HepG2 (cell line): ENCODE results near the gene UBE4A. TPM values are rescaled to one million over a fixed set of nuclear protein-coding genes. Genes with fewer than 3 reads are reported as not detected.

Experiments used
- EED ChIP-seq: sonication (generic); formaldehyde crosslinking; IDR thresholded peaks from 2 replicates; pipeline ENCODE4 v1.5.0; 2020; ENCODE audit warnings: mild to moderate bottlenecking, missing genetic modification reagents
- EZH2 ChIP-seq: conservative IDR thresholded peaks from 2 replicates; pipeline ENCODE4 v1.6.1; 2012; ENCODE audit warnings: mild to moderate bottlenecking, low read depth, low read length, moderate library complexity
- HES4 ChIP-seq: sonication (generic); formaldehyde crosslinking; IDR thresholded peaks from 2 replicates; pipeline ENCODE4 v1.9.0; 2021; ENCODE audit warnings: mild to moderate bottlenecking, missing genetic modification reagents, borderline replicate concordance
- HNRNPL ChIP-seq: fragments of 200-400 bp; formaldehyde crosslinking; IDR thresholded peaks from 2 replicates; pipeline ENCODE4 v1.6.1; 2017; ENCODE audit warnings: mild to moderate bottlenecking, low read depth, low read length
- RAD51 ChIP-seq: fragments of 450-650 bp; IDR thresholded peaks from 2 replicates; pipeline ENCODE4 v1.6.1; 2016; ENCODE audit warnings: borderline replicate concordance
- SAFB2 ChIP-seq: sonication (generic); formaldehyde crosslinking; IDR thresholded peaks from 2 replicates; pipeline ENCODE4 v1.5.1; 2020; ENCODE audit warnings: missing genetic modification reagents, low read depth, mild to moderate bottlenecking, borderline replicate concordance
- SMAD9 ChIP-seq: sonication (generic); formaldehyde crosslinking; IDR thresholded peaks from 2 replicates; pipeline ENCODE4 v1.5.1; 2020; ENCODE audit warnings: mild to moderate bottlenecking, missing genetic modification reagents
- ZNF615 ChIP-seq: sonication (generic); formaldehyde crosslinking; IDR thresholded peaks from 2 replicates; pipeline ENCODE4 v1.5.0; 2020; ENCODE audit warnings: mild to moderate bottlenecking, missing genetic modification reagents, borderline replicate concordance
- ZSCAN31 ChIP-seq: sonication (generic); formaldehyde crosslinking; IDR thresholded peaks from 2 replicates; pipeline ENCODE4 v1.5.0; 2020; ENCODE audit warnings: low read depth, mild to moderate bottlenecking, missing genetic modification reagents
- polyA plus RNA-seq, 8 experiments: library from polyadenylated mRNA; depleted of rRNA in 3 of 8; stranded (reverse) in 7 of 8; unstranded in 1 of 8; fragments of >200 nt; fragmentation: Illumina TruSeq in 4 of 8; extraction: Trizol in 4 of 8; gene quantifications; 2 replicates each; pipeline versions ENCODE4 v1.2.1 to v1.2.3, GENCODE V29; 2011 to 2016; ENCODE audit warnings: low read depth in 4 of 8, missing spikeins in 1 of 8, mixed read lengths in 1 of 8; ENCODE audit not compliant: insufficient read depth in 1 of 8
- total RNA-seq, 5 experiments: library from RNA; depleted of rRNA; stranded (reverse); fragments of >200 nt; fragmentation: Illumina TruSeq; extraction: Trizol; gene quantifications; 2 replicates each; pipeline ENCODE4 v1.2.3, GENCODE V29; 2016; ENCODE audit warnings: low read depth in 1 of 5
- TF ChIP-seq, protein P1 (sequence below): sonication (generic); formaldehyde crosslinking; IDR thresholded peaks from 2 replicates; pipeline ENCODE4 v1.8.0; 2022; ENCODE audit warnings: mild to moderate bottlenecking, missing genetic modification reagents, moderate library complexity
- TF ChIP-seq, protein P2 (sequence below): sonication (generic); formaldehyde crosslinking; IDR thresholded peaks from 2 replicates; pipeline ENCODE4 v1.5.1; 2020; ENCODE audit warnings: missing genetic modification reagents, mild to moderate bottlenecking, borderline replicate concordance
- TF ChIP-seq, protein P3 (sequence below): sonication (generic); formaldehyde crosslinking; IDR thresholded peaks from 2 replicates; pipeline ENCODE4 v1.4.0; 2020; ENCODE audit warnings: missing genetic modification reagents
- TF ChIP-seq, protein P4 (sequence below): sonication (generic); formaldehyde crosslinking; IDR thresholded peaks from 2 replicates; pipeline ENCODE4 v1.4.0; 2020; ENCODE audit warnings: missing genetic modification reagents
- TF ChIP-seq, protein P5 (sequence below): sonication (generic); formaldehyde crosslinking; IDR thresholded peaks from 2 replicates; pipeline ENCODE4 v1.4.0; 2020; ENCODE audit warnings: missing genetic modification reagents
- TF ChIP-seq, protein P6 (sequence below): sonication (generic); formaldehyde crosslinking; conservative IDR thresholded peaks from 2 replicates; pipeline ENCODE4 v1.8.1; 2023; ENCODE audit warnings: missing genetic modification reagents
- TF ChIP-seq, protein P7 (sequence below): IDR thresholded peaks from 2 replicates; pipeline ENCODE4 v1.6.1; 2016; ENCODE audit warnings: mild to moderate bottlenecking
- TF ChIP-seq, protein P8 (sequence below): sonication (generic); formaldehyde crosslinking; IDR thresholded peaks from 2 replicates; pipeline ENCODE4 v1.5.0; 2020; ENCODE audit warnings: mild to moderate bottlenecking, missing genetic modification reagents

Gene UBE4A
- total and polyA plus RNA-seq, 2 of the 13 experiments (the other 11 are each of a cell fraction or from before 2014, with no cell fraction given): 15.1 to 32.7 TPM

DNA sequence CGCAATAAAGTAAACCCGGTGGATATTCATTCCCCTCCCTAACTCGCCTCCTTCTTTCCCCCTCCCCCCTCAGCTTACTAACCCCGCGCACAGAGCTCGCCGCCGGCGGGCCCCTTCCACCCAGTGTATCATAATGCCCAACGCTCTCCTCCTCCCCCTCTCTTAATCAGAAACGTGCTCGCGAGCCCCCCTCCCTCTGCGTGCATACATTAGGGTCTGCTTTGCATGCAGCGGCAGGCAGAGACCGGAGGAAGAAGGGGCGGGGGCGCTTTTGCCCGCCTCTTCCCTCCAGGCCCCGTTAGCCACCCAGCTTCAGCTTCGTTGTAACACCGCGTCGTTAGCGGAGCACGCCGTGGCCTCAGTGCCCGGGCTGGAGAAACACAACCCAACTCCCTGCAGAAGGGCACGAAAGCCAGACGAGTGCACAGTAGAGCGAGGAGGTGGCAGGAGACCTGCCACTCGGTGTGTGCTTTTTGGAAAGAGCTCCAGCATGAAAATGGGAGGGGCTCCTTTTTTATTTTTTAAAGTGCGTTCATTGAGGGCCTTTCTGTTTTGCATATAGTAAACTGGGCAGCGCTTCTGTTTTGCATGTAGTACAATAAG is 76.0 kb downstream of the UBE4A start (continued):
- peak; percentile 57; the same call in 1 of the 2 replicates for TF ChIP-seq HES4 (CRISPR knock-in tag)
- no peak for TF ChIP-seq SMAD9
- TF ChIP-seq, protein P1, sequence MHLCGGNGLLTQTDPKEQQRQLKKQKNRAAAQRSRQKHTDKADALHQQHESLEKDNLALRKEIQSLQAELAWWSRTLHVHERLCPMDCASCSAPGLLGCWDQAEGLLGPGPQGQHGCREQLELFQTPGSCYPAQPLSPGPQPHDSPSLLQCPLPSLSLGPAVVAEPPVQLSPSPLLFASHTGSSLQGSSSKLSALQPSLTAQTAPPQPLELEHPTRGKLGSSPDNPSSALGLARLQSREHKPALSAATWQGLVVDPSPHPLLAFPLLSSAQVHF (CRISPR knock-in tag): no peak
- TF ChIP-seq SAFB2 (CRISPR knock-in tag): no peak
- no peak for TF ChIP-seq ZSCAN31 (CRISPR knock-in tag)
- TF ChIP-seq, protein P2, sequence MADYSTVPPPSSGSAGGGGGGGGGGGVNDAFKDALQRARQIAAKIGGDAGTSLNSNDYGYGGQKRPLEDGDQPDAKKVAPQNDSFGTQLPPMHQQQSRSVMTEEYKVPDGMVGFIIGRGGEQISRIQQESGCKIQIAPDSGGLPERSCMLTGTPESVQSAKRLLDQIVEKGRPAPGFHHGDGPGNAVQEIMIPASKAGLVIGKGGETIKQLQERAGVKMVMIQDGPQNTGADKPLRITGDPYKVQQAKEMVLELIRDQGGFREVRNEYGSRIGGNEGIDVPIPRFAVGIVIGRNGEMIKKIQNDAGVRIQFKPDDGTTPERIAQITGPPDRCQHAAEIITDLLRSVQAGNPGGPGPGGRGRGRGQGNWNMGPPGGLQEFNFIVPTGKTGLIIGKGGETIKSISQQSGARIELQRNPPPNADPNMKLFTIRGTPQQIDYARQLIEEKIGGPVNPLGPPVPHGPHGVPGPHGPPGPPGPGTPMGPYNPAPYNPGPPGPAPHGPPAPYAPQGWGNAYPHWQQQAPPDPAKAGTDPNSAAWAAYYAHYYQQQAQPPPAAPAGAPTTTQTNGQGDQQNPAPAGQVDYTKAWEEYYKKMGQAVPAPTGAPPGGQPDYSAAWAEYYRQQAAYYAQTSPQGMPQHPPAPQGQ (CRISPR knock-in tag): no peak
- TF ChIP-seq, protein P3, sequence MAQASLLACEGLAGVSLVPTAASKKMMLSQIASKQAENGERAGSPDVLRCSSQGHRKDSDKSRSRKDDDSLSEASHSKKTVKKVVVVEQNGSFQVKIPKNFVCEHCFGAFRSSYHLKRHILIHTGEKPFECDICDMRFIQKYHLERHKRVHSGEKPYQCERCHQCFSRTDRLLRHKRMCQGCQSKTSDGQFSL (CRISPR knock-in tag): peak; percentile 15; the same call in 1 of the 2 replicates
- TF ChIP-seq, protein P4, sequence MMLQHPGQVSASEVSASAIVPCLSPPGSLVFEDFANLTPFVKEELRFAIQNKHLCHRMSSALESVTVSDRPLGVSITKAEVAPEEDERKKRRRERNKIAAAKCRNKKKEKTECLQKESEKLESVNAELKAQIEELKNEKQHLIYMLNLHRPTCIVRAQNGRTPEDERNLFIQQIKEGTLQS (CRISPR knock-in tag): peak; percentile 11
- TF ChIP-seq EZH2: no peak
- TF ChIP-seq EED (CRISPR knock-in tag): no peak
- TF ChIP-seq ZNF615 (CRISPR knock-in tag): no peak
- TF ChIP-seq HNRNPL: peak; percentile 61; the same call in 1 of the 2 replicates
- TF ChIP-seq, protein P5, sequence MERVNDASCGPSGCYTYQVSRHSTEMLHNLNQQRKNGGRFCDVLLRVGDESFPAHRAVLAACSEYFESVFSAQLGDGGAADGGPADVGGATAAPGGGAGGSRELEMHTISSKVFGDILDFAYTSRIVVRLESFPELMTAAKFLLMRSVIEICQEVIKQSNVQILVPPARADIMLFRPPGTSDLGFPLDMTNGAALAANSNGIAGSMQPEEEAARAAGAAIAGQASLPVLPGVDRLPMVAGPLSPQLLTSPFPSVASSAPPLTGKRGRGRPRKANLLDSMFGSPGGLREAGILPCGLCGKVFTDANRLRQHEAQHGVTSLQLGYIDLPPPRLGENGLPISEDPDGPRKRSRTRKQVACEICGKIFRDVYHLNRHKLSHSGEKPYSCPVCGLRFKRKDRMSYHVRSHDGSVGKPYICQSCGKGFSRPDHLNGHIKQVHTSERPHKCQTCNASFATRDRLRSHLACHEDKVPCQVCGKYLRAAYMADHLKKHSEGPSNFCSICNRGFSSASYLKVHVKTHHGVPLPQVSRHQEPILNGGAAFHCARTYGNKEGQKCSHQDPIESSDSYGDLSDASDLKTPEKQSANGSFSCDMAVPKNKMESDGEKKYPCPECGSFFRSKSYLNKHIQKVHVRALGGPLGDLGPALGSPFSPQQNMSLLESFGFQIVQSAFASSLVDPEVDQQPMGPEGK (CRISPR knock-in tag): peak; percentile 68
- TF ChIP-seq, protein P6, sequence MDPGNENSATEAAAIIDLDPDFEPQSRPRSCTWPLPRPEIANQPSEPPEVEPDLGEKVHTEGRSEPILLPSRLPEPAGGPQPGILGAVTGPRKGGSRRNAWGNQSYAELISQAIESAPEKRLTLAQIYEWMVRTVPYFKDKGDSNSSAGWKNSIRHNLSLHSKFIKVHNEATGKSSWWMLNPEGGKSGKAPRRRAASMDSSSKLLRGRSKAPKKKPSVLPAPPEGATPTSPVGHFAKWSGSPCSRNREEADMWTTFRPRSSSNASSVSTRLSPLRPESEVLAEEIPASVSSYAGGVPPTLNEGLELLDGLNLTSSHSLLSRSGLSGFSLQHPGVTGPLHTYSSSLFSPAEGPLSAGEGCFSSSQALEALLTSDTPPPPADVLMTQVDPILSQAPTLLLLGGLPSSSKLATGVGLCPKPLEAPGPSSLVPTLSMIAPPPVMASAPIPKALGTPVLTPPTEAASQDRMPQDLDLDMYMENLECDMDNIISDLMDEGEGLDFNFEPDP: no peak
- TF ChIP-seq, protein P7, sequence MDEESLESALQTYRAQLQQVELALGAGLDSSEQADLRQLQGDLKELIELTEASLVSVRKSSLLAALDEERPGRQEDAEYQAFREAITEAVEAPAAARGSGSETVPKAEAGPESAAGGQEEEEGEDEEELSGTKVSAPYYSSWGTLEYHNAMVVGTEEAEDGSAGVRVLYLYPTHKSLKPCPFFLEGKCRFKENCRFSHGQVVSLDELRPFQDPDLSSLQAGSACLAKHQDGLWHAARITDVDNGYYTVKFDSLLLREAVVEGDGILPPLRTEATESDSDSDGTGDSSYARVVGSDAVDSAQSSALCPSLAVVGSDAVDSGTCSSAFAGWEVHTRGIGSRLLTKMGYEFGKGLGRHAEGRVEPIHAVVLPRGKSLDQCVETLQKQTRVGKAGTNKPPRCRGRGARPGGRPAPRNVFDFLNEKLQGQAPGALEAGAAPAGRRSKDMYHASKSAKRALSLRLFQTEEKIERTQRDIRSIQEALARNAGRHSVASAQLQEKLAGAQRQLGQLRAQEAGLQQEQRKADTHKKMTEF (CRISPR knock-in tag): no peak
- TF ChIP-seq, protein P8, sequence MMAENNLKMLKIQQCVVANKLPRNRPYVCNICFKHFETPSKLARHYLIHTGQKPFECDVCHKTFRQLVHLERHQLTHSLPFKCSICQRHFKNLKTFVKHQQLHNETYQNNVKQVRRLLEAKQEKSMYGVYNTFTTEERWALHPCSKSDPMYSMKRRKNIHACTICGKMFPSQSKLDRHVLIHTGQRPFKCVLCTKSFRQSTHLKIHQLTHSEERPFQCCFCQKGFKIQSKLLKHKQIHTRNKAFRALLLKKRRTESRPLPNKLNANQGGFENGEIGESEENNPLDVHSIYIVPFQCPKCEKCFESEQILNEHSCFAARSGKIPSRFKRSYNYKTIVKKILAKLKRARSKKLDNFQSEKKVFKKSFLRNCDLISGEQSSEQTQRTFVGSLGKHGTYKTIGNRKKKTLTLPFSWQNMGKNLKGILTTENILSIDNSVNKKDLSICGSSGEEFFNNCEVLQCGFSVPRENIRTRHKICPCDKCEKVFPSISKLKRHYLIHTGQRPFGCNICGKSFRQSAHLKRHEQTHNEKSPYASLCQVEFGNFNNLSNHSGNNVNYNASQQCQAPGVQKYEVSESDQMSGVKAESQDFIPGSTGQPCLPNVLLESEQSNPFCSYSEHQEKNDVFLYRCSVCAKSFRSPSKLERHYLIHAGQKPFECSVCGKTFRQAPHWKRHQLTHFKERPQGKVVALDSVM (CRISPR knock-in tag): 0 out of 2 replicates have a peak, but pooled peaks have one; percentile 19
- TF ChIP-seq RAD51: no peak
